H9 (cell line): ENCODE measurements around the gene PIM3. TPM values are rescaled to one million over a fixed set of nuclear protein-coding genes. Genes with fewer than 3 reads are reported as not detected.

ENCODE experiments used
- DNase-seq: peaks from one replicate; pipeline ENCODE4 v3.0.0-alpha.2; 2017
- H2AFZ ChIP-seq: one replicate; pipeline ENCODE4 v1.6.1; 2013; ENCODE audit warnings: mild to moderate bottlenecking, low read length, control low read depth, moderate library complexity
- H2AK5ac ChIP-seq: 2 replicates; pipeline ENCODE4 v1.6.1; 2013; ENCODE audit warnings: low read length, control low read depth, mixed read lengths; ENCODE audit not compliant: insufficient read length
- H2BK120ac ChIP-seq: one replicate; pipeline ENCODE4 v1.6.1; 2013; ENCODE audit warnings: low read depth, mild to moderate bottlenecking, low read length, control low read depth, inconsistent platforms; ENCODE audit not compliant: poor library complexity, severe bottlenecking
- H2BK12ac ChIP-seq: 2 replicates; pipeline ENCODE4 v1.6.1; 2013; ENCODE audit warnings: low read length, control low read depth, mixed read lengths, low read depth; ENCODE audit not compliant: insufficient read length
- H2BK15ac ChIP-seq: 2 replicates; pipeline ENCODE4 v1.6.1; 2013; ENCODE audit warnings: low read depth, low read length, control low read depth
- H2BK20ac ChIP-seq: one replicate; pipeline ENCODE4 v1.6.1; 2013; ENCODE audit warnings: low read depth, mild to moderate bottlenecking, low read length, control low read depth, inconsistent platforms; ENCODE audit not compliant: poor library complexity, severe bottlenecking
- H2BK5ac ChIP-seq: 2 replicates; pipeline ENCODE4 v1.6.1; 2013; ENCODE audit warnings: low read length, control low read depth, mixed read lengths; ENCODE audit not compliant: insufficient read length
- H3K14ac ChIP-seq: 2 replicates; pipeline ENCODE4 v1.6.1; 2013; ENCODE audit warnings: low read length, control low read depth; ENCODE audit not compliant: insufficient read depth
- H3K18ac ChIP-seq: 2 replicates; pipeline ENCODE4 v1.6.1; 2013; ENCODE audit warnings: low read depth, mild to moderate bottlenecking, mixed read lengths, low read length, control low read depth; ENCODE audit not compliant: insufficient read length
- H3K23ac ChIP-seq: 2 replicates; pipeline ENCODE4 v1.6.1; 2013; ENCODE audit warnings: low read length, control low read depth, mixed read lengths, low read depth; ENCODE audit not compliant: insufficient read length
- H3K23me2 ChIP-seq: 2 replicates; pipeline ENCODE4 v1.6.1; 2013; ENCODE audit warnings: low read depth, mild to moderate bottlenecking, mixed read lengths, low read length, control low read depth; ENCODE audit not compliant: insufficient read length, poor library complexity, severe bottlenecking
- H3K27ac ChIP-seq: 2 replicates; pipeline ENCODE4 v1.5.1; 2013; ENCODE audit warnings: low read length, control low read depth, mixed read lengths, low read depth; ENCODE audit not compliant: insufficient read length
- H3K27me3 ChIP-seq: 2 replicates; pipeline ENCODE4 v1.6.1; 2013; ENCODE audit warnings: low read length, control low read depth, inconsistent platforms; ENCODE audit not compliant: insufficient read depth
- H3K4ac ChIP-seq: 2 replicates; pipeline ENCODE4 v1.6.1; 2013; ENCODE audit warnings: low read depth, mild to moderate bottlenecking, control low read depth, inconsistent platforms, low read length, moderate library complexity
- H3K4me1 ChIP-seq: 2 replicates; pipeline ENCODE4 v1.6.1; 2013; ENCODE audit warnings: low read length, control low read depth, inconsistent platforms; ENCODE audit not compliant: insufficient read depth
- H3K4me2 ChIP-seq: 2 replicates; pipeline ENCODE4 v1.6.1; 2013; ENCODE audit warnings: low read length, control low read depth, mixed read lengths; ENCODE audit not compliant: insufficient read length, insufficient read depth
- H3K56ac ChIP-seq: 2 replicates; pipeline ENCODE4 v1.6.1; 2013; ENCODE audit warnings: low read depth, mild to moderate bottlenecking, mixed read lengths, low read length, control low read depth; ENCODE audit not compliant: insufficient read length
- H3K79me1 ChIP-seq: 2 replicates; pipeline ENCODE4 v1.6.1; 2013; ENCODE audit warnings: low read depth, mild to moderate bottlenecking, moderate library complexity, low read length, control low read depth, inconsistent platforms; ENCODE audit not compliant: insufficient read depth, poor library complexity, severe bottlenecking
- H3K79me2 ChIP-seq: 2 replicates; pipeline ENCODE4 v1.6.1; 2013; ENCODE audit warnings: low read length, control low read depth, inconsistent platforms; ENCODE audit not compliant: insufficient read depth
- H3K9ac ChIP-seq: 2 replicates; pipeline ENCODE4 v1.6.1; 2013; ENCODE audit warnings: low read length, control low read depth, mixed read lengths; ENCODE audit not compliant: insufficient read length; ENCODE audit errors: extremely low read depth
- H3K9me3 ChIP-seq: one replicate; pipeline ENCODE4 v1.6.1; 2013; ENCODE audit warnings: low read depth, low read length, inconsistent platforms; ENCODE audit not compliant: control insufficient read depth
- H3T11ph ChIP-seq: one replicate; pipeline ENCODE4 v1.6.1; 2013; ENCODE audit warnings: mild to moderate bottlenecking, low read length, control low read depth, inconsistent platforms
- H4K20me1 ChIP-seq: one replicate; pipeline ENCODE4 v1.6.1; 2013; ENCODE audit not compliant: control insufficient read depth, insufficient read length, insufficient read depth
- H4K5ac ChIP-seq: 2 replicates; pipeline ENCODE4 v1.6.1; 2013; ENCODE audit warnings: low read depth, mild to moderate bottlenecking, mixed read lengths, low read length, control low read depth; ENCODE audit not compliant: insufficient read length
- H4K8ac ChIP-seq: replicated peaks from 2 replicates; pipeline ENCODE4 v1.6.1; 2013; ENCODE audit warnings: low read length, control low read depth, mixed read lengths, low read depth; ENCODE audit not compliant: insufficient read length
- H4K91ac ChIP-seq: 2 replicates; pipeline ENCODE4 v1.6.1; 2013; ENCODE audit warnings: low read depth, mild to moderate bottlenecking, moderate library complexity, mixed read lengths, low read length, control low read depth; ENCODE audit not compliant: insufficient read length
- H3K27ac Mint-ChIP-seq, 3 experiments: 2 replicates in 2 of 3; 3 replicates in 1 of 3; pipeline ENCODE4 v1.8.0; 2020 to 2021; ENCODE audit warnings: mixed read lengths in 3 of 3, mild to moderate bottlenecking in 1 of 3, moderate library complexity in 1 of 3
- H3K27me3 Mint-ChIP-seq: 2 replicates; pipeline ENCODE4 v1.8.0; 2021; ENCODE audit warnings: low read depth, mild to moderate bottlenecking, moderate library complexity, mixed read lengths
- H3K36me3 Mint-ChIP-seq, 3 experiments: 2 replicates in 2 of 3; 3 replicates in 1 of 3; pipeline ENCODE4 v1.8.0; 2020 to 2021; ENCODE audit warnings: low read depth in 3 of 3, mixed read lengths in 3 of 3; ENCODE audit not compliant: insufficient read depth in 1 of 3
- H3K4me1 Mint-ChIP-seq, 2 experiments: 2 replicates each; pipeline ENCODE4 v1.8.0; 2020; ENCODE audit warnings: mixed read lengths in 2 of 2
- H3K4me3 Mint-ChIP-seq, 2 experiments: 2 replicates in 1 of 2; 3 replicates in 1 of 2; pipeline ENCODE4 v1.8.0; 2020 to 2021; ENCODE audit warnings: mild to moderate bottlenecking in 2 of 2, mixed read lengths in 2 of 2, moderate library complexity in 1 of 2
- H3K9me3 Mint-ChIP-seq, 2 experiments: 2 replicates in 1 of 2; 3 replicates in 1 of 2; pipeline ENCODE4 v1.8.0; 2020; ENCODE audit warnings: mild to moderate bottlenecking in 2 of 2, mixed read lengths in 2 of 2, moderate library complexity in 1 of 2
- CTCF ChIP-seq: fragments of 200-600 bp; sonication (generic); conservative IDR thresholded peaks from 3 replicates; pipeline ENCODE4 v1.8.0; 2021; ENCODE audit warnings: antibody characterized with exemption, mild to moderate bottlenecking
- WGBS: extraction: QIAGEN DNeasy Blood & Tissue Kit; methylation state at CpG from one replicate; pipeline ENCODE4 v1.1.7; 2013; ENCODE audit warnings: missing lambda C conversion rate, low lambda C conversion rate, mixed read lengths; ENCODE audit not compliant: insufficient read length; ENCODE audit errors: extremely low coverage; 5-methylcytosine and 5-hydroxymethylcytosine counted together
- total RNA-seq: library from RNA; stranded (reverse); gene quantifications from 2 replicates; pipeline ENCODE4 v1.2.1, GENCODE V29; 2021

The PIM3 gene
- total RNA-seq, 1 experiment from 2014 or later, result 43.4 TPM

- no peak overlapping the region for H2BK15ac ChIP-seq
- Mint-ChIP-seq H3K4me1 (peaks cover 11 to 30% of the 10 kb centered on the region in 2 experiments; a peak in 3 of 4 replicates), H3K27me3 (peaks cover 39% of the 10 kb centered on the region), H3K9me3 (no peaks in the 10 kb centered on the region; a peak in 1 of 5 replicates), H3K36me3 (no peaks in the 10 kb centered on the region), H3K4me3 (peak overlapping the region in 1 of 2 experiments; percentile 75; a peak in 3 of 5 replicates), H3K27ac (peak overlapping the region in 1 of 3 experiments; percentile 74; a peak in 1 of 7 replicates)
- no peak overlapping the region for H3K9ac ChIP-seq
- no peak overlapping the region for H3K18ac ChIP-seq
- H3K23ac ChIP-seq, result no peak overlapping the region
- no peak overlapping the region for H3K4ac ChIP-seq
- no peak overlapping the region for H3K56ac ChIP-seq
- no peak overlapping the region for H4K91ac ChIP-seq
- no peak overlapping the region for H2BK120ac ChIP-seq
- H2AK5ac ChIP-seq, result no peak overlapping the region
- peak overlapping the region; percentile 6 for H3K4me2 ChIP-seq
- no peak overlapping the region for H4K8ac ChIP-seq
- H4K20me1 ChIP-seq, result no peaks in the 10 kb centered on the region
- no peak overlapping the region for H2BK20ac ChIP-seq
- H3K4me1 ChIP-seq, result no peaks in the 10 kb centered on the region
- no peaks in the 10 kb centered on the region for H3K79me2 ChIP-seq
- H3T11ph ChIP-seq, result no peak overlapping the region
- WGBS, result no CpG with 5 or more reads among the region's 61 CpGs
- H2AFZ ChIP-seq, result no peak overlapping the region
- peaks cover 12% of the 10 kb centered on the region; the same call in 1 of the 2 replicates for H3K27me3 ChIP-seq
- H2BK12ac ChIP-seq, result no peak overlapping the region
- H3K79me1 ChIP-seq, result no peaks in the 10 kb centered on the region
- no peak overlapping the region for H3K27ac ChIP-seq
- TF ChIP-seq CTCF, result no peak
- peak; percentile 32 for DNase-seq
- no peak overlapping the region; the same call in 1 of the 2 replicates for H3K14ac ChIP-seq
- no peak overlapping the region for H4K5ac ChIP-seq
- peaks cover 4% of the 10 kb centered on the region for H3K23me2 ChIP-seq
- H3K9me3 ChIP-seq, result no peaks in the 10 kb centered on the region
- H2BK5ac ChIP-seq, result no peak overlapping the region
These were observed 50.3 kb downstream of the PIM3 start for GRCh38 chr22:50010676-50011446.
